K562 (cell line): Measurements from ENCODE around the gene RYR3. TPM values are rescaled to one million over a fixed set of nuclear protein-coding genes. Genes with fewer than 3 reads are reported as not detected.

Experiments
- ATAC-seq: fragments of 200-7000 bp; cut with Tn5 transposase; 3 replicates; pipeline ENCODE4 v1.9.1; 2020; ENCODE audit warnings: moderate library complexity
- BruUV-seq: library from RNA; stranded (reverse); fragments of 400-500 nt; replicated peaks from 2 replicates; lab custom pipeline; 2021; lab: Mats Ljungman, UMichigan
- CTCF ChIA-PET: fragments of 300-600 bp; formaldehyde crosslinking; extraction: SDS; loops from one replicate; lab custom pipeline; 2021; ENCODE audit warnings: low intra/inter-chr PET ratio; lab: Yijun Ruan, JAX
- POLR2A ChIA-PET: fragments of 300-600, 350-650 bp; sonication (Branson Sonifier 250); formaldehyde crosslinking; extraction: SDS; loops from one replicate; lab custom pipeline; 2021; ENCODE audit warnings: antibody characterized with exemption, inconsistent platforms; lab: Yijun Ruan, JAX
- DNase-seq, 4 experiments: peaks; one replicate each; pipeline versions ENCODE4 v3.0.0 to v3.0.0-alpha.2; 2011 to 2018; ENCODE audit warnings: low spot score in 3 of 4, mixed read lengths in 3 of 4; ENCODE audit errors: extremely low read depth in 1 of 4
- FAIRE-seq: peaks from 2 replicates; lab custom pipeline; 2011; peaks lifted over from hg19 to GRCh38; lab: Jason Lieb, UNC
- H2AFZ ChIP-seq: 2 replicates; pipeline ENCODE4 v1.6.0; 2011; ENCODE audit warnings: low read depth, low read length, control low read depth, inconsistent platforms
- H3K27ac ChIP-seq: fragments of 200-600 bp; 3 replicates; pipeline ENCODE4 v1.8.0; 2011; ENCODE audit warnings: low read depth, mild to moderate bottlenecking, control low read depth, inconsistent platforms, low read length, moderate library complexity, mixed read lengths; ENCODE audit errors: extremely low read depth
- H3K27me3 ChIP-seq, 2 experiments: fragments of 300-600 bp in 1 of 2; 2 replicates in 1 of 2; 3 replicates in 1 of 2; pipeline versions ENCODE4 v1.6.0 to v1.8.0; 2011; ENCODE audit warnings: inconsistent platforms in 2 of 2, low read length in 2 of 2, mild to moderate bottlenecking in 1 of 2, mixed read lengths in 1 of 2, moderate library complexity in 1 of 2; ENCODE audit not compliant: control insufficient read depth in 2 of 2, insufficient read depth in 2 of 2
- H3K36me3 ChIP-seq: fragments of 300-600 bp; 3 replicates; pipeline ENCODE4 v1.8.0; 2011; ENCODE audit warnings: mild to moderate bottlenecking, low read length, inconsistent platforms; ENCODE audit not compliant: control insufficient read depth, insufficient read depth
- H3K4me1 ChIP-seq, 2 experiments: fragments of 200-600 bp in 1 of 2; replicated peaks in 1 of 2; 2 replicates in 1 of 2; 3 replicates in 1 of 2; pipeline versions ENCODE4 v1.5.1 to v1.8.0; 2011; ENCODE audit warnings: inconsistent platforms in 2 of 2, low read length in 2 of 2, mild to moderate bottlenecking in 1 of 2, mixed read lengths in 1 of 2, moderate library complexity in 1 of 2; ENCODE audit not compliant: control insufficient read depth in 2 of 2, insufficient read depth in 2 of 2
- H3K4me2 ChIP-seq: 2 replicates; pipeline ENCODE4 v1.6.1; 2011; ENCODE audit warnings: low read length, control low read depth, inconsistent platforms, mixed read lengths; ENCODE audit not compliant: insufficient read depth
- H3K4me3 ChIP-seq: fragments of 200-600 bp; sonication (generic), shearing (Covaris generic); 2 replicates; pipeline ENCODE4 v1.5.1; 2016; ENCODE audit warnings: control low read depth, inconsistent platforms
- H3K79me2 ChIP-seq: fragments of 200-600 bp; 3 replicates; pipeline ENCODE4 v1.8.0; 2011; ENCODE audit warnings: low read length, inconsistent platforms; ENCODE audit not compliant: control insufficient read depth, insufficient read depth
- H3K9ac ChIP-seq, 2 experiments: 2 replicates each; pipeline versions ENCODE4 v1.6.0 to v1.6.1; 2011; ENCODE audit warnings: low read depth in 2 of 2, low read length in 2 of 2, control low read depth in 1 of 2, inconsistent platforms in 1 of 2, mild to moderate bottlenecking in 1 of 2, mixed read lengths in 1 of 2; ENCODE audit not compliant: insufficient read depth in 1 of 2
- H3K9me1 ChIP-seq: one replicate; pipeline ENCODE4 v1.6.0; 2011; ENCODE audit warnings: inconsistent platforms, mild to moderate bottlenecking, low read length, moderate library complexity; ENCODE audit not compliant: control insufficient read depth, insufficient read depth
- H3K9me3 ChIP-seq: replicated peaks from 2 replicates; pipeline ENCODE4 v1.5.1; 2011; ENCODE audit warnings: low read depth, low read length, inconsistent platforms; ENCODE audit not compliant: control insufficient read depth, insufficient read depth
- H4K20me1 ChIP-seq: replicated peaks from 2 replicates; pipeline ENCODE4 v1.6.1; 2011; ENCODE audit warnings: low read length, inconsistent platforms, mixed read lengths; ENCODE audit not compliant: control insufficient read depth, insufficient read depth
- GTF2B ChIP-seq: IDR thresholded peaks from 2 replicates; pipeline ENCODE4 v1.6.1; 2011; ENCODE audit not compliant: insufficient read length; ENCODE audit errors: extremely low read depth
- PHTF2 ChIP-seq: fragments of 250-450 bp; sonication (Bioruptor Pico); IDR thresholded peaks from 2 replicates; pipeline ENCODE4 v1.5.0; 2021; ENCODE audit warnings: mild to moderate bottlenecking
- SAFB2 ChIP-seq: fragments of 200-400 bp; formaldehyde crosslinking; IDR thresholded peaks from 2 replicates; pipeline ENCODE4 v1.6.1; 2018; ENCODE audit warnings: borderline replicate concordance, low read length, low read depth, moderate library complexity; ENCODE audit not compliant: severe bottlenecking
- ZKSCAN8 ChIP-seq: fragments of 200-800 bp; sonication (Bioruptor generic); IDR thresholded peaks from 2 replicates; pipeline ENCODE4 v1.6.1; 2016; ENCODE audit warnings: missing genetic modification characterization, missing compliant biosample characterization
- ZNF57 ChIP-seq: fragments of 450-650 bp; formaldehyde crosslinking; IDR thresholded peaks from 2 replicates; pipeline ENCODE4 v1.4.0; 2020; ENCODE audit warnings: mild to moderate bottlenecking, moderate library complexity
- in situ Hi-C: fragments of 300-500 bp; cut with MboI; formaldehyde crosslinking; loops from 4 replicates; pipeline ENCODE4 v1.15.0; 2018; ENCODE audit warnings: inconsistent platforms, mixed read lengths
- intact Hi-C: fragments of 100-400 bp; cut with micrococcal nuclease; formaldehyde crosslinking; loops from 2 replicates; pipeline ENCODE4 v1.14.2; 2022
- polyA plus RNA-seq, 8 experiments: library from polyadenylated mRNA; depleted of rRNA in 4 of 8; stranded (reverse) in 5 of 8; unstranded in 3 of 8; fragments of >200 nt; fragmentation: Nextera tagmentation in 2 of 8; fragmentation: Illumina TruSeq in 1 of 8; extraction: Ambion mirVana in 2 of 8; extraction: Trizol in 1 of 8; gene quantifications; 2 replicates each; pipeline versions ENCODE4 v1.2.1 to v1.2.3, GENCODE V29; 2011 to 2014; ENCODE audit warnings: inconsistent platforms in 1 of 8, missing spikeins in 1 of 8
- total RNA-seq, 7 experiments: library from RNA; depleted of rRNA in 6 of 7; stranded (reverse); fragments of >200 nt in 6 of 7; fragmentation: Illumina TruSeq in 2 of 7; extraction: Trizol in 2 of 7; gene quantifications; 2 replicates each; pipeline versions ENCODE4 v1.2.1 to v1.2.3, GENCODE V29; 2011 to 2021; ENCODE audit warnings: low replicate concordance in 1 of 7
- TF ChIP-seq, protein P1 (sequence below): IDR thresholded peaks from 2 replicates; pipeline ENCODE4 v1.6.1; 2011; ENCODE audit warnings: borderline replicate concordance, low read depth, mild to moderate bottlenecking, moderate library complexity, low read length; ENCODE audit not compliant: insufficient read depth, poor library complexity, severe bottlenecking
- TF ChIP-seq, protein P2 (sequence below): fragments of 250-450 bp; sonication (Bioruptor Pico); IDR thresholded peaks from 2 replicates; pipeline ENCODE4 v1.8.0; 2022; ENCODE audit warnings: inconsistent platforms, mild to moderate bottlenecking, moderate library complexity, borderline replicate concordance

The RYR3 gene
- total and polyA plus RNA-seq, 9 of the 15 experiments (the other 6 are each of a cell fraction or from before 2014, with no cell fraction given), result 0.04 TPM; not detected in 8

DNA sequence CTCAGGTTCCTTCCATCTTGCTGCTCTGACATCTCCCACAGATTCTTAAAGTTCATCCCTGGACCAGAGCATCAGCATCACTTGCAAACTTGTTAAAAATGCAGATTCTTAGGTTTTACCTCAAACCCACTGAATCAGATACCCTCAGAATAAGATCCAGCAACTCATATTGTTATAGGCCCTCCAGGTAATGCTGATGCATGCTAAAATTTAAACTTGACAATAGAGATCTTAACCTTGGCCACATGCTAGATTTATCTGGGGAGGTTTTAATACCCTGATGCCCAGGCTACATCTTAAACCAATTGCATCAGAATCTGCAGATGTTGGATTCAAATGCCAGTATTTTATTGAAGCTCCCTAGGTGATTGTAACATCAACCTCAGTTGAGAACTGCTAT is 256.9 kb downstream of the RYR3 start:
- BruUV-seq, result no TSS peak
- no peak overlapping the region for H2AFZ ChIP-seq
- DNase-seq, result no peak
- no peaks in the 10 kb centered on the region for H3K79me2 ChIP-seq
- no peak overlapping the region for H3K4me3 ChIP-seq
- no peak overlapping the region for H3K9ac ChIP-seq
- TF ChIP-seq GTF2B (no peak), PHTF2 (CRISPR knock-in tag) (no peak), ZKSCAN8 (CRISPR knock-in tag) (no peak), ZNF57 (no peak), SAFB2 (no peak)
- TF ChIP-seq, protein P1, sequence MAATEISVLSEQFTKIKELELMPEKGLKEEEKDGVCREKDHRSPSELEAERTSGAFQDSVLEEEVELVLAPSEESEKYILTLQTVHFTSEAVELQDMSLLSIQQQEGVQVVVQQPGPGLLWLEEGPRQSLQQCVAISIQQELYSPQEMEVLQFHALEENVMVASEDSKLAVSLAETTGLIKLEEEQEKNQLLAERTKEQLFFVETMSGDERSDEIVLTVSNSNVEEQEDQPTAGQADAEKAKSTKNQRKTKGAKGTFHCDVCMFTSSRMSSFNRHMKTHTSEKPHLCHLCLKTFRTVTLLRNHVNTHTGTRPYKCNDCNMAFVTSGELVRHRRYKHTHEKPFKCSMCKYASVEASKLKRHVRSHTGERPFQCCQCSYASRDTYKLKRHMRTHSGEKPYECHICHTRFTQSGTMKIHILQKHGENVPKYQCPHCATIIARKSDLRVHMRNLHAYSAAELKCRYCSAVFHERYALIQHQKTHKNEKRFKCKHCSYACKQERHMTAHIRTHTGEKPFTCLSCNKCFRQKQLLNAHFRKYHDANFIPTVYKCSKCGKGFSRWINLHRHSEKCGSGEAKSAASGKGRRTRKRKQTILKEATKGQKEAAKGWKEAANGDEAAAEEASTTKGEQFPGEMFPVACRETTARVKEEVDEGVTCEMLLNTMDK, result no peak
- TF ChIP-seq, protein P2, sequence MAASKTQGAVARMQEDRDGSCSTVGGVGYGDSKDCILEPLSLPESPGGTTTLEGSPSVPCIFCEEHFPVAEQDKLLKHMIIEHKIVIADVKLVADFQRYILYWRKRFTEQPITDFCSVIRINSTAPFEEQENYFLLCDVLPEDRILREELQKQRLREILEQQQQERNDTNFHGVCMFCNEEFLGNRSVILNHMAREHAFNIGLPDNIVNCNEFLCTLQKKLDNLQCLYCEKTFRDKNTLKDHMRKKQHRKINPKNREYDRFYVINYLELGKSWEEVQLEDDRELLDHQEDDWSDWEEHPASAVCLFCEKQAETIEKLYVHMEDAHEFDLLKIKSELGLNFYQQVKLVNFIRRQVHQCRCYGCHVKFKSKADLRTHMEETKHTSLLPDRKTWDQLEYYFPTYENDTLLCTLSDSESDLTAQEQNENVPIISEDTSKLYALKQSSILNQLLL (CRISPR knock-in tag), result no peak
- TF ChIP-seq, all 486 proteins: peak for 0
- intact Hi-C loops (no loop called here), in situ Hi-C loops (no loop called here)
- ChIA-PET POLR2A (no interaction called here), CTCF (no interaction called here)
- Histone ChIP-seq H4K20me1 (no peaks in the 10 kb centered on the region), H3K36me3 (no peaks in the 10 kb centered on the region), H3K9me1 (no peaks in the 10 kb centered on the region), H3K27ac (no peak overlapping the region), H3K27me3 (no peaks in the 10 kb centered on the region), H3K4me2 (no peak overlapping the region), H3K9me3 (no peaks in the 10 kb centered on the region), H3K4me1 (no peaks in the 10 kb centered on the region)
- FAIRE-seq (no peak), ATAC-seq (no peak)
